Stimulated activated CD8-positive, alpha-beta memory T cell treated with anti-CD3 and anti-CD28 coated beads, Interleukin-15, amount 100 ng/mL, for 48 hours (primary cell): ENCODE data around the gene SULT2A1.
"Not testable (repeated sequence)": the region's sequence is repeated elsewhere in the genome, so short reads cannot be mapped to it uniquely, and the experiment has no call there.

ENCODE experiments used
- DNase-seq, 2 donors: peaks; one replicate each; pipeline ENCODE4 v3.0.0-alpha.2; 2020; ENCODE audit warnings: low read depth in 2 of 2

SULT2A1 gene

DNA sequence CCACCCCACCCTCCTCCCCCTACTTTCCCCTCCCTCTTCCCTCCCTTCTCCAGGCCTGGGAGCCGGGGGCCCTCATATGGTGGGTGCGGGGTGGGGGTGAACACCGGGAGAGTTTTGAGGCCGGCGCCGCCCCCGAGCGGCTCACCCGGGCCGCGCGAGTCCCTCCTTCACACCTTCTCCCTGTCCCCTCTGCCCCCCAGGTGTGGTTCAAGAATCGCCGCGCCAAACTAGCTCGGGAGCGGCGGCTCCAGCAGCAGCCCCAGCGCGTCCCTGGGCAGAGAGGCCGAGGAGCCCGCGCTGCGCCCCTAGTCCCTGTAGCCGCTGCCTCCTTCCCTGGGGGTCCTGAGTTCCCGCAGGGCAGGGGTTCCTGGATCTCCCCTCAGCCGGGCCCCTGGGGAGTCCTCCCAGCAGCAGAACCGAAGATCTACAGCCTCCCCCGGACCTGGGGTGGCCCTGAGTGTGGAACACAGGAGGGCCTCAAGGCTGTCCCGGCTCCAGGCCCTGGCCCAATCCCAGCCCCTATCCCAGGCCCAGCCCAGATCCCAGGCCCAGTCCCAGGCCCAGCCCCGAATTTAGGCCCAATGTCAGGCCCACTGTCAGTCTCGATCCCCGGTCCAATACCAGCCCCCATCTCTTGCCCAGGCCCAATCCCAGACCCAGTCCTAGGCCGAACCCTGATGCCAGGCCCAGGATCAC lies 25.4 kb downstream of the SULT2A1 start:
- DNase-seq: no peak

GRCh38 chr19:47859838-47860237 lies 26.3 kb downstream of the SULT2A1 start:
- DNase-seq: not testable (repeated sequence)

DNA sequence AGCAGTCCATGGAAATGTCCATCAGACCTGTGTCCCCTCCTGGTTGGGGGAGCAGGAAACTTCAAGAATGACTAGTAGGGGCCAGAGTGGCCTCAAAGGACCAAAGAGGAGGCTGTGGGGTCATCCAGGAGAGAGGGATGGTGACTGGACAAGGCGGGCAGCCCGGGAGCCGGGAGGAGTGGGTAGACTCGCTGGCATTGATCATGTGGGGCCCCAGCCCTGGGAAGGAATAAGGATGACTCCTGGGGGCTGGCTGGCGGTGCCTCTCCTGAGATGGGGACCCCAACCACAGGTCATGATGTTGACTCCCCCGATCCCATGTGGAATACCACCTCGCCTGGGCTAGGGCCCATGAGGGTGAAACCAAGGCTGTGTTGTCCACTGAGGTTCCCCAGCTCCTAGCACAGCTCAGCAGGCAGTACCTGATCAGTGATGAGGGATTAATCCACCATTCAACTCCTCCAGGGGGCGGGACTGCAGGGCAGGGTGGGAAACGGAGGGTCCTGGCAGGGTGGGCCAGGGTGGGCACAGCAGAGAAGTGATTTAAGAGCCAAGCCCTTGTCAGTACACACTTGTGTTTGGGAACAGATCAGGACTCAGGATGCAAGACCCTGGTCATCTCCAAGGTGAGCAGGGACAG lies 27.3 kb downstream of the SULT2A1 start, which contains the start of gene TPRX2:
TSS of gene TPRX2 (plus strand) at position 590 of the 640 bp plus-strand sequence. CDS start at position 602, 12 bp downstream.
- DNase-seq: not testable (repeated sequence)

GRCh38 chr19:47858231-47858630 lies 27.9 kb downstream of the SULT2A1 start:
- not testable (repeated sequence) for DNase-seq

DNA sequence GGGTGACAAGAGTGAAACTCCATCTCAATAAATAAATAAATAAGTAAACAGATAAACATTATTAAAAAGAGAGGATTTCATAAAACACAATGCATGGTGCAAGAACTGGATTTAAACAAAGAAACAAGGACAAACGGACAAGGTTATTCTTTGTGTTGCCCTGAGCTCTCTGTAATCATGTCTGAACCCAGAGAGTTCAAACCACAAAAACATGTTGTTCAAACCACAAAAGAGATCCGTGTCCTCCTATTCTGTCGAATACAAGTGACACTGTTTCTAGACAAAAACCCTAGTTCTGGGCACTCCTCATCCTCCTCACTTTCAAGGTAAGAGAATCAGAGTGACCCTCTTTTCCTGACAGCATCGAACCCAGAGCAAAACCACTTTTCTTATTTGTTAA lies 31.7 kb downstream of the SULT2A1 start:
- no peak for DNase-seq

- no peak for DNase-seq
Measured at GRCh38 chr19:47853003-47853402, 33.1 kb downstream of the SULT2A1 start.

DNA sequence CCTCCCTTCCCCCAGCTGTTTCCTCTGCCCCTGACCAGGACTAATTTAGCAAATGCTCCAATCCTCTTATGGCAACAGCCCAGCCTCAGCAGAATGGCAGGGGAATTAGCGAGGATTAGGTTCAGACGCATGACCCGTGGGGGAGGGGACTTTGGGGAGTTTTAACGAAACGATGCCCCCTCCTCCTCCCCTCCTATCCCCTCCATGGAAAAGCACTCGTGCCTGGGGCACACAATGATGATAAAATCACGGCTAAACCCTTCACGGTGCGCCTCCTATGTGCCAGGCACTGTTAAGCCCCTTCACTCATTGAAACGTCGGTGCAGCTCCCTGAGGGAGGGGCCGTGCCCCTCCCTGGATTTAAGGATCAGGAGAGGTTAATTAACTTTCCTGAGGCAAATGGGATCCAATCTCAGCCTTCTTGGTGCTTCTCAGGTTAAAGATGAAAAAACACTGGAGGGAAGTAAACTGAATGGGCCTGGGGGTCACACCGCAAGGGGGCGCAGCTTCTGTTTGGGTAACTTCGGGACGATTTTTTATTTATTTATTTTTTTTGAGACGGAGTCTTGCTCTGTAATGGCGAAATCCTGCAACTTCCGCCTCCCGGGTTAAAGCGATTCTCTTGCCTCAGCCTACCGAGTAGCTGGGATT lies 37.2 kb downstream of the SULT2A1 start:
- DNase-seq: peak; percentile 2 to 4

DNA sequence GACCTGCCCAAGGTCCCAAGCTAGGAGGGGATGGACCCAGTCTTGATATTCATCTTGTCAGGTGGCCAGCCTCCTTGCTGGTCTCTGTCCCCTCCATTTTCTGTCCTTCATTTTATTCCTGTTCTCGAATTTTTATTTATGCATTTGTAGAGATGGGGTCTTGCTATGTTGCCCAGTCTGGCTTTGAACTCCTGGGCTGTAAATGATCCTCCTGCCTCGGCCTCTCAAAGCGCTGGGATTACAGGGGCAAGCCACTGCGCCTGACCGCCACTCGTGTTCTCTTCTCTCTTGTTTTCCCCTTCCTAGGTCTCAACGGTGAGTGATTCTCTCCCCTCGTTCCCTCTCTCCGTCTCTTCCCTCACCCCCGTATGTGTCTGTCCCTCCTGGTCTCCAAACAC lies 37.7 kb downstream of the SULT2A1 start:
- DNase-seq: no peak

- DNase-seq: no peak
Measured at GRCh38 chr19:47842941-47843340, 43.2 kb downstream of the SULT2A1 start.

- no peak for DNase-seq
Measured at GRCh38 chr19:47839913-47840312, 46.2 kb downstream of the SULT2A1 start.

GRCh38 chr19:47839411-47839810 lies 46.7 kb downstream of the SULT2A1 start:
- DNase-seq: no peak

DNA sequence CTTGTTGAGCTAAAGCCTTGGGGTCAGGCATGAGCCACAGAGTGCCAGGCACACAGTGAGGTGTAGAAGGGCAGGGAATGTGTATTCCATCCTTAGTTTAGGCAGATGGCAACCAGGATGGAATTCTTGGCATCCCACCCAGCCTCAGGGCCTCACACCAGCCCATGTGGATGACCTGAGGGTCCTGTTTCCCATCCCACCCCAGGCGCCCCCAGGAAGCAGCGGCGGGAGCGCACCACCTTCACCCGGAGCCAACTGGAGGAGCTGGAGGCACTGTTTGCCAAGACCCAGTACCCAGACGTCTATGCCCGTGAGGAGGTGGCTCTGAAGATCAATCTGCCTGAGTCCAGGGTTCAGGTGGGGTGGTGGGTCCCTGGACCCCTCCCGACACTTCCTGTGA lies 50.1 kb downstream of the SULT2A1 start:
- no peak for DNase-seq

DNA sequence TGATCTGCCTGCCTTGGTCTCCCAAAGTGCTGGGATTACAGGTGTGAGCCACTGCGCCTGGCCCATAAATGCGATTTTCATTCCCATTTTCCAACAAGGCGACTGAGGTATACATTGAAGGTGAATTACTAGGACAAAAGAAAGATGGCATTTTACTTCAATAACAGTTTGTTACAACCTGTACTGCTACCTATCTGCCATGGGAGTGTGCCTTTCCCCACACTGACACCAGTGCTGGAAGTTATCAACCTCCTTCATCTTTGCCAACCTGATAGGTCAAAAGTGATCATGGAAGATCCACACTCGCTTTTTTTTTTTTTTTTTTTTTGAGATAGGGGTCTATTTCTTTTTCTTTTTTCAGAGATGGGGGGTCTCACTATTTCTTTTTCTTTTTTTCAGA lies 53.4 kb downstream of the SULT2A1 start:
- no peak for DNase-seq

- no peak for DNase-seq
Measured at GRCh38 chr19:47826800-47827199, 59.3 kb downstream of the SULT2A1 start.

- DNase-seq: no peak
Measured at GRCh38 chr19:47824396-47824795, 61.7 kb downstream of the SULT2A1 start.

GRCh38 chr19:47821460-47822020 lies 64.6 kb downstream of the SULT2A1 start, which contains the start of gene CRX:
Gene CRX, plus strand, starts transcription at chr19:47821937. Its CDS starts 12,507 bp downstream, at chr19:47834444.
- no peak for DNase-seq
